Ishikawa (cell line): ENCODE data around the gene CCSER1.

Experiments
- CEBPB ChIP-seq: IDR thresholded peaks from 2 replicates; pipeline ENCODE4 v1.6.1; 2012
- CREB1 ChIP-seq: IDR thresholded peaks from 2 replicates; pipeline ENCODE4 v1.6.1; 2012; ENCODE audit warnings: low read depth
- EP300 ChIP-seq: IDR thresholded peaks from 2 replicates; pipeline ENCODE4 v1.6.1; 2012; ENCODE audit warnings: borderline replicate concordance
- MAX ChIP-seq: IDR thresholded peaks from 2 replicates; pipeline ENCODE4 v1.6.1; 2012
- RAD21 ChIP-seq: IDR thresholded peaks from 2 replicates; pipeline ENCODE4 v1.6.1; 2012; ENCODE audit warnings: low read depth
- REST ChIP-seq: IDR thresholded peaks from 2 replicates; pipeline ENCODE4 v1.6.1; 2012; ENCODE audit warnings: low read depth, mild to moderate bottlenecking
- TAF1 ChIP-seq: IDR thresholded peaks from 2 replicates; pipeline ENCODE4 v1.6.1; 2012; ENCODE audit warnings: low read depth, mild to moderate bottlenecking
- YY1 ChIP-seq: IDR thresholded peaks from 2 replicates; pipeline ENCODE4 v1.6.1; 2012; ENCODE audit warnings: low read depth
- ZBTB7A ChIP-seq: IDR thresholded peaks from 2 replicates; pipeline ENCODE4 v1.6.1; 2012; ENCODE audit warnings: low read depth

GRCh38 chr4:91116861-91117260 is 989.7 kb downstream of the CCSER1 start:
- no peak for TF ChIP-seq REST
- no peak for TF ChIP-seq ZBTB7A
- TF ChIP-seq CEBPB, result no peak
- no peak for TF ChIP-seq YY1
- no peak for TF ChIP-seq MAX
- TF ChIP-seq CREB1, result no peak
- peak; percentile 53 for TF ChIP-seq RAD21
- TF ChIP-seq EP300, result no peak
- no peak for TF ChIP-seq TAF1
